Measurements from ENCODE around the gene CADM4.

CADM4 gene

GRCh38 chr19:43634068-43634467, 5.6 kb downstream of the CADM4 start:
- H3K4me3 ChIP-seq (ENCODE audit: low read depth, low read length): no peak overlapping the region
- no peaks in the 10 kb centered on the region for H3K36me3 ChIP-seq
- no peak for DNase-seq
- H3K27me3 ChIP-seq: peaks cover 11% of the 10 kb centered on the region
- H3K9me3 ChIP-seq: no peaks in the 10 kb centered on the region
- peaks cover 4% of the 10 kb centered on the region for H3K4me1 ChIP-seq
- TF ChIP-seq, protein P1, sequence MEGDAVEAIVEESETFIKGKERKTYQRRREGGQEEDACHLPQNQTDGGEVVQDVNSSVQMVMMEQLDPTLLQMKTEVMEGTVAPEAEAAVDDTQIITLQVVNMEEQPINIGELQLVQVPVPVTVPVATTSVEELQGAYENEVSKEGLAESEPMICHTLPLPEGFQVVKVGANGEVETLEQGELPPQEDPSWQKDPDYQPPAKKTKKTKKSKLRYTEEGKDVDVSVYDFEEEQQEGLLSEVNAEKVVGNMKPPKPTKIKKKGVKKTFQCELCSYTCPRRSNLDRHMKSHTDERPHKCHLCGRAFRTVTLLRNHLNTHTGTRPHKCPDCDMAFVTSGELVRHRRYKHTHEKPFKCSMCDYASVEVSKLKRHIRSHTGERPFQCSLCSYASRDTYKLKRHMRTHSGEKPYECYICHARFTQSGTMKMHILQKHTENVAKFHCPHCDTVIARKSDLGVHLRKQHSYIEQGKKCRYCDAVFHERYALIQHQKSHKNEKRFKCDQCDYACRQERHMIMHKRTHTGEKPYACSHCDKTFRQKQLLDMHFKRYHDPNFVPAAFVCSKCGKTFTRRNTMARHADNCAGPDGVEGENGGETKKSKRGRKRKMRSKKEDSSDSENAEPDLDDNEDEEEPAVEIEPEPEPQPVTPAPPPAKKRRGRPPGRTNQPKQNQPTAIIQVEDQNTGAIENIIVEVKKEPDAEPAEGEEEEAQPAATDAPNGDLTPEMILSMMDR (IDR thresholded peaks at IDR 0.05; ENCODE audit: low read depth, low read length): no peak

DNA sequence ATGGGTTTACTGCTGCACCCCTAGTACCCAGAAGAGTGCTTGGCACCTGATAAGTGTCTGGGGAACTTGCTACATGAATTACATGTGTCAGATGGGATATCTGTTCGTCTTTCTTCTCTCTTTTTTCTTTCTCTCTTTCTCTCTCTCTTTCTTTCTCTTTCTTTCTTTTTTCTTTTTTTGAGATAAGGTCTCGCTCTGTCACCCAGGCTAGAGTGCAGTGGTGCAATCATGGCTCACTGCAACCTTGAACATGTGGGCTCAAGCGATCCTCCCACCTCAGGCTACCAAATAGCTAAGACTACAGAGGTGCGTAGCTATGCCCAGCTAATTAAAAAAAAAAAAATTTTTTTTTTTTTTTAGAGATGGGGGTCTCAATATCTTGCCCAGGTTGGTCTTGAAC, 6.1 kb downstream of the CADM4 start:
- TF ChIP-seq, protein P1 (IDR thresholded peaks at IDR 0.05; ENCODE audit: low read depth, low read length): no peak
- no peaks in the 10 kb centered on the region for H3K9me3 ChIP-seq
- H3K4me1 ChIP-seq: peaks cover 4% of the 10 kb centered on the region
- no peak for DNase-seq
- H3K27me3 ChIP-seq: peaks cover 5% of the 10 kb centered on the region
- H3K36me3 ChIP-seq: no peaks in the 10 kb centered on the region
- no peak overlapping the region for H3K4me3 ChIP-seq (ENCODE audit: low read depth, low read length)

GRCh38 chr19:43631491-43631890, 8.2 kb downstream of the CADM4 start:
- TF ChIP-seq, protein P1 (IDR thresholded peaks at IDR 0.05; ENCODE audit: low read depth, low read length): no peak

GRCh38 chr19:43628646-43629326, 10.9 kb downstream of the CADM4 start:
- no peaks in the 10 kb centered on the region for H3K4me1 ChIP-seq

More at GRCh38 chr19:43631491-43631890, 8.2 kb downstream of the CADM4 start:
- DNase-seq: no peak
- Histone ChIP-seq H3K4me1 (peaks cover 4% of the 10 kb centered on the region), H3K4me3 (ENCODE audit: low read depth, low read length) (no peak overlapping the region), H3K9me3 (no peaks in the 10 kb centered on the region; the same call in 1 of the 2 replicates), H3K36me3 (no peaks in the 10 kb centered on the region), H3K27me3 (no peaks in the 10 kb centered on the region)

DNA sequence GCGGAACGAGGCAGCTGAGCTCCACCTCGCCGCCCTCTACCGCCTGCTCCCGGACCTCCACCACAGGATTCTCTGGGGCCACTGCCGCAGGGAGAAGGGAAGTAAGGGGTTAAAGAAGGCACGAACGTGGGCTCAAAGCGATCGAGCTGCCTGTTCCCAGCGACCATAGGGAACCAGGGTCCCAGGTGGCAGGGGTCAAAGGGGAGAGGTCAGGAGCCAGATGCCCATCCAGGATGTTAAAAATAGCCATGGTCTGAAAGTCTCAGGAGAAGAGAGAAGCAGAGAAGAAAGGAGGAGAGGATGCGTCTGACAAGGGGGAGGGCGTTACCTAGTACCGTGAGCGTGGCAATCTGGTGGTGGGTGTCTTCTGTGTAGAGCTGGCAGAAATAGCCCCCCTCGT, 12.8 kb downstream of the CADM4 start:
- Histone ChIP-seq H3K9me3 (no peaks in the 10 kb centered on the region; the same call in 1 of the 2 replicates), H3K4me1 (no peaks in the 10 kb centered on the region), H3K27me3 (no peaks in the 10 kb centered on the region), H3K4me3 (ENCODE audit: low read depth, low read length) (no peak overlapping the region), H3K36me3 (no peaks in the 10 kb centered on the region)
- TF ChIP-seq, protein P1 (IDR thresholded peaks at IDR 0.05; ENCODE audit: low read depth, low read length): no peak
- DNase-seq: no peak

More at GRCh38 chr19:43628646-43629326, 10.9 kb downstream of the CADM4 start:
- DNase-seq: no peak
- no peaks in the 10 kb centered on the region for H3K36me3 ChIP-seq
- no peaks in the 10 kb centered on the region for H3K27me3 ChIP-seq
- TF ChIP-seq, protein P1 (IDR thresholded peaks at IDR 0.05; ENCODE audit: low read depth, low read length): no peak
- H3K9me3 ChIP-seq: no peaks in the 10 kb centered on the region; the same call in 1 of the 2 replicates
- H3K4me3 ChIP-seq (ENCODE audit: low read depth, low read length): no peak overlapping the region

DNA sequence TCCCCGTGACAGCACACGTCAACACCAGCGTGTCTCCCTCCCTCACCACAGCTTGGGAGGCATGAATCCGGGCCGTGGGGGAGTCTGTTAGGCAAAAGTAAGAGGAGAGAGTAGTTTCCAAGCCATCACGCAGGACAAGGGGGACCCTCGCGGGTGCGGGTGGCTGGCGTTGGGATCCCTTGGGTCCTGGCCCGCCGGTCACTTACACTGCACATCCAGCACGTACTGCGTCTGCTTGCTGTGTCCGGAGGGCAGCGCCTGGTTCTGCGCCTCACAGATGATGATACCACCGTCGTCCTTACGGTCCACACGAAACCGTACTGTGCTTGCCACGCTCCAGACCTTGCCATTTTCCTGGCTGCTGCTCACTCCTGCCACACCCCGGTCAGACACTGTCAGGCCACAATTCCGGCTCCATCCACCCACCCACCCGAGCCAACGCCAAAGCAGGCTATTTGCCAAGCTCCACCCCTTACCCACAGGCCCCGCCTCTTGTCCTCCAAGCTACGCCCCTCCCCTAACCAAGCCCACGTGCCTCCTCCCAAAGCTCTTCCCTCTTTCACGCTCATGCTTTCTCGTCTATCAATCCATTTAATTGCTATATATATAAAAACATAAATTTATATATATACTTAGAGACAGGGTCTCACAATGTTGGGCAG, 13.6 kb downstream of the CADM4 start:
- H3K27me3 ChIP-seq: no peaks in the 10 kb centered on the region
- H3K9me3 ChIP-seq: no peaks in the 10 kb centered on the region; the same call in 1 of the 2 replicates
- DNase-seq: peak; percentile 77
- no peaks in the 10 kb centered on the region for H3K36me3 ChIP-seq
- no peak overlapping the region for H3K4me3 ChIP-seq (ENCODE audit: low read depth, low read length)
- TF ChIP-seq, protein P1 (IDR thresholded peaks at IDR 0.05; ENCODE audit: low read depth, low read length): peak; percentile 47
- no peaks in the 10 kb centered on the region for H3K4me1 ChIP-seq
